Panc1 (cell line): ENCODE data around the gene CYP2B6. TPM values are rescaled to one million over a fixed set of nuclear protein-coding genes. Genes with fewer than 3 reads are reported as not detected.

ENCODE experiments used
- ATAC-seq: fragments of 200-7000 bp; cut with Tn5 transposase; 2 replicates; pipeline ENCODE4 v1.9.1; 2020; ENCODE audit warnings: mild to moderate bottlenecking, moderate library complexity
- Bru-seq: library from RNA; stranded (reverse); fragments of 400-500 nt; gene quantifications from one replicate; lab custom pipeline; 2021; lab: Mats Ljungman, UMichigan
- BruChase-seq, 2 experiments: library from RNA; stranded (reverse); fragments of 400-500 nt; gene quantifications; one replicate each; lab custom pipeline; 2021; lab: Mats Ljungman, UMichigan
- BruUV-seq: library from RNA; stranded (reverse); fragments of 400-500 nt; replicated peaks from 2 replicates; lab custom pipeline; 2021; lab: Mats Ljungman, UMichigan
- CTCF ChIA-PET: fragments of 300-600 bp; sonication (Branson Sonifier 250); formaldehyde crosslinking; loops from one replicate; lab custom pipeline; 2022; ENCODE audit warnings: antibody characterized with exemption; lab: Charles Lee
- POLR2A ChIA-PET: fragments of 300-600 bp; sonication (Branson Sonifier 250); formaldehyde crosslinking; loops from one replicate; lab custom pipeline; 2022; ENCODE audit warnings: antibody characterized with exemption; lab: Charles Lee
- DNase-seq: peaks from one replicate; pipeline ENCODE4 v3.0.0-alpha.2; 2010; ENCODE audit warnings: low read depth, low spot score
- H3K27ac ChIP-seq: 2 replicates; pipeline ENCODE4 v1.5.1; 2011; ENCODE audit warnings: mild to moderate bottlenecking, low read length, inconsistent platforms
- H3K27me3 ChIP-seq: fragments of 200-500 bp; sonication (Bioruptor generic); 2 replicates; pipeline ENCODE4 v1.6.0; 2014; ENCODE audit warnings: low read length, inconsistent platforms; ENCODE audit not compliant: control insufficient read depth, insufficient read depth
- H3K36me3 ChIP-seq: fragments of 200-500 bp; sonication (Bioruptor generic); 2 replicates; pipeline ENCODE4 v1.5.1; 2014; ENCODE audit warnings: inconsistent platforms, mild to moderate bottlenecking, low read length, moderate library complexity; ENCODE audit not compliant: control insufficient read depth, insufficient read depth
- H3K4me1 ChIP-seq: 2 replicates; pipeline ENCODE4 v1.5.1; 2011; ENCODE audit warnings: inconsistent platforms, mild to moderate bottlenecking, low read length, moderate library complexity; ENCODE audit not compliant: control insufficient read depth, insufficient read depth
- H3K4me3 ChIP-seq, 2 experiments: 2 replicates each; pipeline ENCODE4 v1.5.1; 2011 to 2012; ENCODE audit warnings: low read depth in 2 of 2, low read length in 2 of 2, mild to moderate bottlenecking in 2 of 2, inconsistent platforms in 1 of 2, moderate library complexity in 1 of 2
- H3K9me3 ChIP-seq: fragments of 200-500 bp; sonication (Bioruptor generic); 2 replicates; pipeline ENCODE4 v1.5.1; 2014; ENCODE audit warnings: low read depth, mild to moderate bottlenecking, inconsistent platforms, low read length, moderate library complexity; ENCODE audit not compliant: control insufficient read depth, insufficient read depth
- CTCF ChIP-seq: fragments of 450-650 bp; IDR thresholded peaks from 2 replicates; pipeline ENCODE4 v1.5.1; 2017; ENCODE audit warnings: mild to moderate bottlenecking
- POLR2AphosphoS5 ChIP-seq: IDR thresholded peaks from 2 replicates; pipeline ENCODE4 v1.6.1; 2012; ENCODE audit warnings: mild to moderate bottlenecking, low read depth, low read length, moderate library complexity
- REST ChIP-seq, 2 experiments: IDR thresholded peaks; 2 replicates each; pipeline ENCODE4 v1.6.1; 2011 to 2012; ENCODE audit warnings: low read depth in 2 of 2, control low read depth in 1 of 2, low read length in 1 of 2, mild to moderate bottlenecking in 1 of 2, moderate library complexity in 1 of 2; ENCODE audit not compliant: insufficient read depth in 1 of 2
- SIN3A ChIP-seq: IDR thresholded peaks from 2 replicates; pipeline ENCODE4 v1.6.1; 2012; ENCODE audit warnings: low read depth, mild to moderate bottlenecking, low read length, moderate library complexity, borderline replicate concordance; ENCODE audit not compliant: insufficient read depth
- TCF7L2 ChIP-seq: IDR thresholded peaks from 2 replicates; pipeline ENCODE4 v1.6.1; 2011; ENCODE audit warnings: mild to moderate bottlenecking, low read depth, low read length, inconsistent platforms
- in situ Hi-C: cut with HindIII; loops from 2 replicates; pipeline ENCODE4 v1.10.0; 2016; ENCODE audit warnings: low sequenced_read_pairs, low pct_unique_long_range_greater_than_20kb
- intact Hi-C: fragments of 100-400 bp; cut with micrococcal nuclease; formaldehyde crosslinking; loops from one replicate; pipeline ENCODE4 v1.10.0; 2022; ENCODE audit not compliant: unreplicated experiment
- long read RNA-seq: library from polyadenylated mRNA; unstranded; transcript quantifications from one replicate; pipeline ENCODE4 v2.0.0, GENCODE V29; 2021; ENCODE audit not compliant: unreplicated experiment
- polyA plus RNA-seq: library from polyadenylated mRNA; unstranded; fragments of >200 nt; gene quantifications from one replicate; pipeline ENCODE4 v1.2.1, GENCODE V29; 2012; ENCODE audit warnings: missing spikeins; ENCODE audit not compliant: insufficient read length
- total RNA-seq: library from RNA; stranded (reverse); gene quantifications from one replicate; pipeline ENCODE4 v1.2.1, GENCODE V29; 2021; ENCODE audit not compliant: unreplicated experiment

CYP2B6 gene
- 0.26 TPM for total RNA-seq
- not detected for polyA plus RNA-seq
- Bru-seq, nascent RNA, result not detected
- BruChase-seq, experiment 1, labeled RNA remaining after a 2-hour chase, result percentile 6 among the genes with signal in this experiment
- percentile 4 among the genes with signal in this experiment for BruChase-seq, experiment 2, labeled RNA remaining after a 6-hour chase
- long read RNA-seq, result 0 reads

- ATAC-seq (no peak), DNase-seq (no peak)
- H3K4me3 ChIP-seq, result no peak within 1 kb of the TSS
- no peaks in the 10 kb centered on the region for H3K27me3 ChIP-seq
- H3K4me1 ChIP-seq, result no peaks in the 10 kb centered on the region
- BruUV-seq, result no TSS peak
- ChIA-PET POLR2A (no interaction called here), CTCF (interaction anchor here (0.6 kb wide), 1 partner anchor 14 kb away, joined by 3 read pairs; no protein-coding TSS in a partner anchor)
- H3K9me3 ChIP-seq, result no peaks in the 10 kb centered on the region
- no peak for TF ChIP-seq CTCF
- TF ChIP-seq TCF7L2, result no peak
- TF ChIP-seq REST (IDR thresholded peaks at IDR 0.05; ENCODE audit: insufficient read depth in 1 of 2, low read depth in 2 of 2, low read length in 1 of 2), result no peak
- no peak for TF ChIP-seq SIN3A
- TF ChIP-seq POLR2AphosphoS5, result no peak
- H3K27ac ChIP-seq, result no peak within 1 kb of the TSS
- intact Hi-C loops, result no loop called here
- in situ Hi-C loops, result no loop called here
- no peaks in the 10 kb centered on the region for H3K36me3 ChIP-seq
Measured at GRCh38 chr19:40990972-40991381, at the start of gene CYP2B6. Gene CYP2B6 (plus strand): TSS chr19:40991282. CDS start chr19:40991306, 24 bp downstream.

- TF ChIP-seq REST (IDR thresholded peaks at IDR 0.05; ENCODE audit: insufficient read depth in 1 of 2, low read depth in 2 of 2, low read length in 1 of 2) (no peak), POLR2AphosphoS5 (no peak), CTCF (no peak), TCF7L2 (no peak)
- intact Hi-C loops, result no loop called here
- no TSS peak for BruUV-seq
- Histone ChIP-seq H3K36me3 (no peaks in the 10 kb centered on the region), H3K9me3 (no peaks in the 10 kb centered on the region), H3K4me3 (no peak overlapping the region), H3K27me3 (no peaks in the 10 kb centered on the region), H3K27ac (no peak overlapping the region), H3K4me1 (no peaks in the 10 kb centered on the region)
- CTCF ChIA-PET, result no interaction called here
- DNase-seq (no peak), ATAC-seq (0 out of 2 replicates have a peak, but pooled peaks have one; percentile 42)
- in situ Hi-C loops, result no loop called here
- POLR2A ChIA-PET, result interaction anchor here (0.6 kb wide), 1 partner anchor 11 kb away, joined by 3 read pairs; no protein-coding TSS in a partner anchor
Measured at GRCh38 chr19:40941481-40942219, 49.4 kb upstream of the CYP2B6 start.
